ENCODE measurements around the gene IER3IP1.
"Not testable (repeated sequence)": the region's sequence is repeated elsewhere in the genome, so short reads cannot be mapped to it uniquely, and the experiment has no call there.

Gene IER3IP1

DNA sequence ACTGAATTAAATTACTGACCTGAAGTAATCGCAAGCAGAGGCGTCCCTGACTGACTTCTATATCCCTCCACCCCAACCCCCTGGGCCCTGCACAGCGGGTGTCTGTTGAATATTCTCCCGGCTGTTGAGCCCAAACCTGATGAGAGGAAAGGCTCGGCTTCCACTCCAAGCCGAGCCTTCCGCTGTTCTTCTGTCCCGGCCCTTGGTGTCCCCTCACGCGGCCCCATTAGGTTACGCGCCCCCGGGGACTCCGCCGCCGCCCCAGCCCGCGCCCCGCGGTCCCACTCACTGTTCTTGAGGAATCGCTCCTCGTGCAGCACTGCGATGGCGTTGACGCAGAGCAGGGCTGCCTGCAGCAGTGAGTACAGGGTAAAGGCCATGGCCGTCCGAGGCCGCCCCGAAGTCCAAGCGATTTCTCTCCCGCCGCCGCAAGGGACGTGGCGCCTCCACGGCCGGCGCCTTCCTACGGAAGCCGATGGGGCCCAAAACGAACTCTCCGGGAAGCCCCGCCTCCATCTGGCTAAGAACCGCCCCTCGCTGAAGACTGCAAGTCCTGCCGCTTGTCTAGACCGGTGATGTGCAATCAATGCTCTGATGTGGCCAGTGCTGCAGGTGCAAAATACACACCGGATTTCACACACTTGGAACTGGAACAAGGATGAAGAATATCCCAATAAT lies at the start of gene IER3IP1:
Gene IER3IP1, minus strand, starts transcription at position 467 of the 678 bp plus-strand sequence. Its CDS starts 87 bp downstream, at position 380.
- in situ Hi-C loops (cut with MboI; ENCODE audit: low sequenced_read_pairs): no loop called here

- in situ Hi-C loops (cut with MboI; ENCODE audit: low sequenced_read_pairs): no loop called here
Observed at GRCh38 chr18:47215554-47216138, 39.5 kb upstream of the IER3IP1 start.

DNA sequence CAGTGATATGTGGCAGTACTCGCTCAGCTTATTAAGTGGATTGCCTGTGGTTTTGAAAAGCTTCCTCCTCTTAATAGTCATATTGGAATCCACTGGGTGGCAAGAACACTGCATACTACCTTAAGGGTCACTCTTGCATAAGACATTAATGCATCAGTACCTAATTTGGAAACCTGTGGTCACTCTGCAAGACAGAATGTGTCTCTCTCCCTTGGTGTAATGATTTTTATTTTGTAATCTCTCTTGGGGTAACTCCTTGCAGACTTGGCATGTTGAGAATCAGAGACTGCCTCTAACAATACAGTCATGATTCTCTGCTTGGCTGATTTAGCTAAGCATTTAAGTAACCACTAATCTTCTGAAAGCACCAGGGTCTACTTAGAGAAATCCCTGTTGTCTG lies 33.0 kb upstream of the IER3IP1 start:
- in situ Hi-C loops (cut with MboI; ENCODE audit: low sequenced_read_pairs): no loop called here

GRCh38 chr18:47206945-47207637 lies 30.9 kb upstream of the IER3IP1 start:
- in situ Hi-C loops (cut with MboI; ENCODE audit: low sequenced_read_pairs): no loop called here

DNA sequence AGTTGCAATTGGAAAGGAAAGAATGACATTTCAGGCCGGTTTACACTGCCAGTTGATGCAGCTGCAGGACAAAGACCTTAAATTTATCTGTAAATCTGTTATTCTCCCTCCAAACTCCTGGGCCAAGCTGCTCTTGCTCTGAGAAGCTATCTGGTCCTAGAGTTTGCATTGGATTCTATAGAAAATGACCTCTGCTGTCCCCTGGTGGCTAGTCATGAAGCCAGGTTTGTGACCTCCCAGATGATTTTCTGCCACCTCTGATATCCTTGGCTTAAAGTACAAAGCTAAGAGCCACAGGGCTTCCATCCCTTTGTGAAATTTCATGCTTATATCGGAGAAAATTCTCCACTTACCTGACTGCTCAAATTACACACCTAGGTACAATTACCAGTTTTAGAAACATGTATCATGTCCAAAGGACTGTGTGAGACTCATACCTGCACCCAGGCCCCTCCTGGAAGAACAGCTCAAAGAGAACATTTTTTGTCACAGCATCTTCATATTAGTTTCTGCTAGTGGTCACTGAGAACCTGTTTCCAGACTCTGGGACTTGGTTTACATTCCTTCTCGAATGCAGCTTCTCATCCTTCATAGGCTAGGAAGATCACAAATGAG lies 28.9 kb upstream of the IER3IP1 start:
- in situ Hi-C loops (cut with MboI; ENCODE audit: low sequenced_read_pairs): no loop called here

- in situ Hi-C loops (cut with MboI; ENCODE audit: low sequenced_read_pairs): no loop called here
Observed at GRCh38 chr18:47203626-47204464, 27.7 kb upstream of the IER3IP1 start.

DNA sequence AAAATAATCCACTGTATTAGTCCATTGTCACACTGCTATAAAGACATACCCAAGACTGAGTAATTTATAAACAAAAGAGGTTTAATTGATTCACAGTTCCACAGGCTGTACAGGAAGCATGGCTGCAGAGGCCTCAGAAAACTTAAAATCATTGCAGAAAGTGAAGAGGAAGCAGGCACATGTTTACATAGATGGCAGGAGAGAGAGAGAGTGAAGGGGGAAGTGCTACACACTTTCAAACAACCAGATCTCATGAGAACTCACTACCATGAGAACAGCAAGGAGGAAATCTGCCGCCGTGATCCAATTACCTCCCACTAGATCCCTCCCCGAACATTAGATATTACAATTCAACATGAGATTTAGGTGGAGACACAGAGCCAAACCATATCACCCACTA lies 19.8 kb upstream of the IER3IP1 start:
- in situ Hi-C loops (cut with MboI; ENCODE audit: low sequenced_read_pairs): not testable (repeated sequence)

GRCh38 chr18:47191961-47192360 lies 15.8 kb upstream of the IER3IP1 start:
- in situ Hi-C loops (cut with MboI; ENCODE audit: low sequenced_read_pairs): no loop called here

DNA sequence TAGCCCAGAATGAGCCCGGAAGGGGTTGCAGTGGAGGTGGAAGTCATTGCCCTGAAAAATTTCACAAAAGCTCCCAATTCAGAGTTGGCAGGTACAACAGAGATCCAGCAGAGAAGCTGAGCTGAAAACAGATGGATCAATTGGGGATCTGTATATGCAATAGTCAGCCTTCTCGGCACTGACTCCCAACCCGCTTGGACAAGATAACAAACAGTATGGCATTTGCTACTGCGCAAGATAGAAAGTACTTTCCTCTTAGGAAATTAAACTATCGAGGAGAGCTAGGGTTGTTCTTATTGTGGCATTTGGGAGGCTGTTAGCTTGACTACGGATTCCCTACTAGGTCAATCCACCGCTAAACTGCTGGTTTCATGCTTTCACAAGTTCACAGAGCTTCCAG lies 11.6 kb upstream of the IER3IP1 start:
- in situ Hi-C loops (cut with MboI; ENCODE audit: low sequenced_read_pairs): no loop called here

DNA sequence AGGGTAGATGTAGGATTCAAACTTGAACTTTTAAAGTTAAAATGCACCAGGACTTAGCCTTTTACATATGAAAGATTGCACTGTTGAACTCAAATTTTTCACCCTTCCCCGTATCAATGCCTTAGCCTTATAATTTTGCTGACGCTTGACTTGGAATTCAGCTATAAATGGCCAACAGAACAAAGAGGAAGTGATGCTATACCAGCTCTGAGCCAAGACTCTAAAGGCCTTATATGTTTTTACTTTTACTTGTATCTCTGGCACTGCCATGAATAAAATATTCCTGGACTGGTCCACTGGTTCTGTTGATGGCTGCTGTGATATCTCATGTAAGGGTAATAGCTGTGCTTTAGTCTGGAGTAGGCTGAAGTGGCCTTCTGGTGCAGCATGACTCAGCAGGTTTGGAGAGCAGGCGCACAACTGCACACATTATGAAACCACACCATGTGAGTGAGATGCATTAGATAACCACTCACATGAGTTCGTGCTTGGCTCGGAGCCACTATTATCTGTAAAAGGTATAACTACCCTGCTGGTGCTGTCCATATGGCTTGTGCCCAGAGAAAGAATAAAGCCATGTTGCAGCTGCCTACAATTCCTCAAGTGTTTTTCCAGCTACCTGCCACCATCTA lies 8.4 kb upstream of the IER3IP1 start:
- in situ Hi-C loops (cut with MboI; ENCODE audit: low sequenced_read_pairs): no loop called here

DNA sequence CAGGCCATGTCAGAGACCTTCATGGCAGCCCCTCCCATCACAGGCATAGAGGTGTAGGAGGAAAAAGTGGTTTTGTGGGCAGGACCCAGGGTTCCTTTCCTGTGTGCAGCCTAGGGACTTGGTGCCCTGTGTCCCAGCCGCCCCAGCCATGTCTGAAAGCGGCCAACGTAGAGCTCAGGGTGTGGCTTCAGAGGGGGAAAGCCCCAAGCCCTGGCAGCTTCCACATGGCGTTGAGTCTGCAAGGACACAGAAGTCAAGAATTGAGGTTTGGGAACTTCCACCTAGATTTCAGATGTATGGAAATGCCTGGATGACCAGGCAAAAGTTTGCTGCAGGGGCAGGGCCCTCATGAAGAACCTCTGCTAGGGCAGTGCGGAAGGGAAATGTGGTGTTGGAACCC lies 6.0 kb upstream of the IER3IP1 start:
- in situ Hi-C loops (cut with MboI; ENCODE audit: low sequenced_read_pairs): not testable (repeated sequence)

GRCh38 chr18:47180765-47181164 lies 4.6 kb upstream of the IER3IP1 start:
- in situ Hi-C loops (cut with MboI; ENCODE audit: low sequenced_read_pairs): no loop called here

GRCh38 chr18:47179520-47179919 lies 3.4 kb upstream of the IER3IP1 start:
- in situ Hi-C loops (cut with MboI; ENCODE audit: low sequenced_read_pairs): no loop called here

DNA sequence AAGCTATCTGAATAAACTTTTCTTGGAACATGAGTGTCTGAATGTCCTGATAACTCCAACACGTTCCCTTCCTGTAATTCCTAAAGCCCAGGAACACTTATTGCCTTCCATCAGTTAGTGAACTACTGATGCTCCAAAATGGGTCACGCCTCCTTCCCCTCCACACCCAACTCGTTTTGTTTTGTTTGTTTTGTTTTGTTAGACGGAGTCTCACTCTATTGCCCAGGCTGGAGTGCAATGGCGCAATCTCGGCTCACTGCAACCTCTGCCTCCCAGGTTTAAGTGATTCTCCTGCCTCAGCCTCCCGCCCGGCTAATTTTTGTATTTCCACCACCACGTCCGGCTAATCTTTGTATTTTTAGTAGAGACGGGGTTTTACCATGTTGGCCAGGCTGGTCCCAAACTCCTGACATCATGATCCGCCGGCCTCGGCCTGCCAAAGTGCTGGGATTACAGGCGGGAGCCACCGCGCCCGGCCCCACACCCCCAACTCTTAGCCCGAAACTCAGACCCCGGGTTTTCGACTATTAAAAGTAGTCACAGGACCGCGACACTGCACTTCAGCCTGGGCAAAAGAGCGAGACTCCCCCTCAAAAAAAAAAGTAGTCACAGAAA lies 774 bp downstream of the IER3IP1 start:
- in situ Hi-C loops (cut with MboI; ENCODE audit: low sequenced_read_pairs): no loop called here

GRCh38 chr18:47174545-47175116 lies 1.5 kb downstream of the IER3IP1 start:
- in situ Hi-C loops (cut with MboI; ENCODE audit: low sequenced_read_pairs): no loop called here

- in situ Hi-C loops (cut with MboI; ENCODE audit: low sequenced_read_pairs): no loop called here
Observed at GRCh38 chr18:47172476-47172875, 3.7 kb downstream of the IER3IP1 start.

DNA sequence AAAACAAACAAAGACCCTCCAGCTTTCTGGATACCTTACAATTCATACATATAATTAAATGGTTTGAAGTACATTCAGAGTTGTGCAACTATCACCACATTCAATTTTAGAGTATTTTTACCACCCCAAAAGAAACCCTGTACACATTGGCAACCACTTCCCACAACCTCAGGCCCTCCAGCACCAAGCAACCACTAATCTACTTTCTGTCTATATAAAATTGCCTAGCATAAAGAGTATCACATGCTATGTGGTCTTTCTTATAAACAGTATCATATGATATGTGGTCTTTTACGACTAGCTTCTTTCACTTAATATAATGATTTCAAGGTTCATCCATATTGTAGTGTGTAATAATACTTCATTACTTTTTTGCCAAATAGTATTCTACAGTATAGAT lies 7.3 kb downstream of the IER3IP1 start:
- in situ Hi-C loops (cut with MboI; ENCODE audit: low sequenced_read_pairs): no loop called here

GRCh38 chr18:47168509-47168908 lies 7.7 kb downstream of the IER3IP1 start:
- in situ Hi-C loops (cut with MboI; ENCODE audit: low sequenced_read_pairs): no loop called here

DNA sequence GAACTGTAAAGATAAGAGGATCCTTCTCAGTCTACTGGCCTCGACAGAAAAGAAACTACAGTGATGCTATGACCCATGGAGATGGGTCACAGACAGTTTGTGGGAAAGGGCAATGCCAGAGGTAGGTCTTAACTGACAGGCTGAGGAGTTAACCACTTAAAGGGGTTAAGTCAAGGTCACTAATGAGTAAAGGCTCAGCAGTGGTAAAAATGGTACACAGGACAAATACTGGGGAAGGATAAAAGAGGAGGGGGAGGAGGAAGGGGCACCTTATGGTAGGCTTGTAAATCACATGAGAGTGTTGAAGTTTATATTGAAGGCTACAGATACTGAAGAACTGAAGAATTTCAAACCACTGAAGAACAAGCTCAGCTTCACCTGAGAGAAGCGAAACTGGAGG lies 9.9 kb downstream of the IER3IP1 start:
- in situ Hi-C loops (cut with MboI; ENCODE audit: low sequenced_read_pairs): no loop called here

- in situ Hi-C loops (cut with MboI; ENCODE audit: low sequenced_read_pairs): no loop called here
Observed at GRCh38 chr18:47163241-47163640, 12.9 kb downstream of the IER3IP1 start.

Measured in HL-60/S4 treated with retinoic acid at 250 ng/mL for 4 days and 3 days (cell line).